Mesothelial cell of epicardium (in vitro differentiated cells): Measurements from ENCODE around the gene CEACAM16. TPM values are rescaled to one million over a fixed set of nuclear protein-coding genes. Genes with fewer than 3 reads are reported as not detected.
A peak's percentile ranks its signal among the peaks of the same experiment; 100 is the strongest.

Source experiments
- DNase-seq, 2 experiments: peaks; one replicate each; pipeline ENCODE4 v3.0.0; 2021; ENCODE audit warnings: low spot score in 2 of 2; ENCODE audit not compliant: unreplicated experiment in 2 of 2
- H3K27ac Mint-ChIP-seq: 2 replicates; pipeline ENCODE4 v1.8.0; 2021; ENCODE audit warnings: mixed read lengths
- H3K27me3 Mint-ChIP-seq: 2 replicates; pipeline ENCODE4 v1.8.0; 2021; ENCODE audit warnings: low read depth, mixed read lengths
- H3K36me3 Mint-ChIP-seq: 2 replicates; pipeline ENCODE4 v1.8.0; 2021; ENCODE audit warnings: mixed read lengths
- H3K4me1 Mint-ChIP-seq: 2 replicates; pipeline ENCODE4 v1.8.0; 2021; ENCODE audit warnings: mixed read lengths
- H3K4me3 Mint-ChIP-seq: 2 replicates; pipeline ENCODE4 v1.8.0; 2021; ENCODE audit warnings: mild to moderate bottlenecking, moderate library complexity, mixed read lengths
- H3K9me3 Mint-ChIP-seq: 2 replicates; pipeline ENCODE4 v1.8.0; 2021; ENCODE audit warnings: mixed read lengths
- total RNA-seq: library from RNA; stranded (reverse); gene quantifications from 3 replicates; pipeline ENCODE4 v1.2.1, GENCODE V29; 2021
- TF ChIP-seq, protein P1 (sequence below): fragments of 200-600 bp; sonication (generic); IDR thresholded peaks from one replicate; pipeline ENCODE4 v1.5.0; 2021; ENCODE audit warnings: antibody characterized with exemption; ENCODE audit not compliant: unreplicated experiment

The CEACAM16 gene
- total RNA-seq, 1 donor from 2014 or later: not detected

DNA sequence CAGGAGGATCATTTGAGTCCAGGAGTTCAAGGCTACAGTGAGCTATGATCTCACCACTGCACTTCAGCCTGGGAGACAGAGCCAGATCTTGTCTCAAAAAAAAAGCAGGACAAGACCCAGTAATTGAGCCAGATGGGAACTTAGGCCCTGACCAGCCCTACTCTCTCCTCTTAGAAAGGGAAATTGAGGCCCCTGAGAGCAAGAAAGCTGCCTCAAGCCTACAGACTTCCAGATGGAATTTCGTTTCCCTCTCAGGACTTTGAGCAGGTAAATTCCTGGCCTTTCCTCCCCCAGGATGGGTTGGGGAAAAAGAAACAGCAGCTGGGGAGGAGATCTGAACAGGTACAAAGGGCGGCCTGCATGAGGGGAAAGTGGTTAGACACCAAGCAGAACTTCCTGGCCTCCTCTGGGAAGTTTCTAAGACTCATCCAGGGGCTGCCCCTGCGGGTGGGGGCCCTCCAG, 46.0 kb downstream of the CEACAM16 start:
- no peak for DNase-seq
- H3K36me3 Mint-ChIP-seq: no peaks in the 10 kb centered on the region
- TF ChIP-seq, protein P1, sequence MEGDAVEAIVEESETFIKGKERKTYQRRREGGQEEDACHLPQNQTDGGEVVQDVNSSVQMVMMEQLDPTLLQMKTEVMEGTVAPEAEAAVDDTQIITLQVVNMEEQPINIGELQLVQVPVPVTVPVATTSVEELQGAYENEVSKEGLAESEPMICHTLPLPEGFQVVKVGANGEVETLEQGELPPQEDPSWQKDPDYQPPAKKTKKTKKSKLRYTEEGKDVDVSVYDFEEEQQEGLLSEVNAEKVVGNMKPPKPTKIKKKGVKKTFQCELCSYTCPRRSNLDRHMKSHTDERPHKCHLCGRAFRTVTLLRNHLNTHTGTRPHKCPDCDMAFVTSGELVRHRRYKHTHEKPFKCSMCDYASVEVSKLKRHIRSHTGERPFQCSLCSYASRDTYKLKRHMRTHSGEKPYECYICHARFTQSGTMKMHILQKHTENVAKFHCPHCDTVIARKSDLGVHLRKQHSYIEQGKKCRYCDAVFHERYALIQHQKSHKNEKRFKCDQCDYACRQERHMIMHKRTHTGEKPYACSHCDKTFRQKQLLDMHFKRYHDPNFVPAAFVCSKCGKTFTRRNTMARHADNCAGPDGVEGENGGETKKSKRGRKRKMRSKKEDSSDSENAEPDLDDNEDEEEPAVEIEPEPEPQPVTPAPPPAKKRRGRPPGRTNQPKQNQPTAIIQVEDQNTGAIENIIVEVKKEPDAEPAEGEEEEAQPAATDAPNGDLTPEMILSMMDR: no peak
- no peak overlapping the region for H3K4me3 Mint-ChIP-seq
- H3K9me3 Mint-ChIP-seq: no peaks in the 10 kb centered on the region
- no peak overlapping the region for H3K27ac Mint-ChIP-seq
- H3K4me1 Mint-ChIP-seq: peaks cover 41% of the 10 kb centered on the region
- H3K27me3 Mint-ChIP-seq: peaks cover 4% of the 10 kb centered on the region

DNA sequence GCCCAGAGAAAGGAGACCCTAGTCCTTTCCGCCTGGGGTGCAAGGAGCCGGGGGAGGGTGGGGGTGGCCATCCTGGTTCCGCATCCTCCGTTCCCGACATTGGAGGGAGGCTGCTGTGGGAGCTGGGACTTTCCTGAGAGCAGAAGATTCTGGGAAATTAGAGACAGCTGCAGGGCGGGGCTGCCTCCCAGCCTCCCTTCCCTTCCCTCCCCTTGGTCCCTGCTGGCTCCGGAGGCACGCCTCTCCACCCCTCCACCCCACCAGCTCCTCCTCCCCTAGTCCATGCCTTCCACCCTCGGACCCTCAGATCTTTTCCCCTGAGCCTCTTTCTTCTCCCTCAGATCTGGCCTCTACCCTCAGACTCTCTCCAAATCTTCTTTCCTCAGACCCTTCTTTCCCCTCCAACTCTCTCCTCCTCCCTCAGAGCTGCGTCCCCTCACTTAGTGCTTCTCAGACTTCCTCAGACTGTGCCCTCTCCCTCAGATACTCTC, 46.4 kb downstream of the CEACAM16 start:
- Mint-ChIP-seq H3K4me1 (peaks cover 42% of the 10 kb centered on the region), H3K36me3 (no peaks in the 10 kb centered on the region), H3K9me3 (no peaks in the 10 kb centered on the region), H3K4me3 (peak overlapping the region; percentile 30), H3K27ac (peak overlapping the region; percentile 43), H3K27me3 (peaks cover 4% of the 10 kb centered on the region)
- TF ChIP-seq, protein P1: no peak
- DNase-seq: no peak

DNA sequence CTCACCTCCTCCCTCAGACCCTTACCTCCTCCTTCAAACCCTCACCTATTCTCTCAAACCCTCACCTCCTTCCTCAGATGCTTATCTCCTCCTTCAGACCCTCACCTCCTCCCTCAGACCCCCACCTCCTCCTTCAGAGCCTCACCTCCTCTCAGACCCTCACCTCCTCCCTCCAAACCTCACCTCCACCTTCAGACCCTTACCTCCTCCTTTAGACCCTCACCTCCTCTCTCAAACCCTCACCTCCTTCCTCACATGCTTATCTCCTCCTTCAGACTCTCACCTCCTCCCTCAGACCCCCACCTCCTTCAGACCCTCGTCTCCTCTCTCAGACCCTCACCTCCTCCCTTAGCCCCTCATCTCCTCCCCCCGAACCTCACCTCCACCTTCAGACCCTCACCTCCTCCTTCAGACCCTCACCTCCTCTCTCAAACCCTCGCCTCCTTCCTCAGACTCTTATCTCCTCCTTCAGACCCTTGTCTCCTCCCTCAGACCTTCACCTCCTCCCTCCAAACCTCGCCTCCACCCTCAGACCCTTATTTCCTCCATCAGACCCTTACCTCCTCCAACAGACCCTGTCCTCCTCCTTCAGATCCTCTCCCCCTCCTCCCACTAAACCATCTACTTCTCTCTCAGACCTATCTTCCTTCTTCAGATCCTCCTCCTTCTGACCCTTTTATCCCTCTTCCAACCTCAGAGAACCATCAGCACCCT, 47.1 kb downstream of the CEACAM16 start:
- Mint-ChIP-seq H3K27me3 (peaks cover 4% of the 10 kb centered on the region), H3K4me3 (peak overlapping the region; percentile 50), H3K36me3 (peaks cover 3% of the 10 kb centered on the region), H3K9me3 (no peaks in the 10 kb centered on the region), H3K4me1 (peaks cover 46% of the 10 kb centered on the region), H3K27ac (peak overlapping the region; percentile 71)
- DNase-seq: no peak
- TF ChIP-seq, protein P1: no peak

DNA sequence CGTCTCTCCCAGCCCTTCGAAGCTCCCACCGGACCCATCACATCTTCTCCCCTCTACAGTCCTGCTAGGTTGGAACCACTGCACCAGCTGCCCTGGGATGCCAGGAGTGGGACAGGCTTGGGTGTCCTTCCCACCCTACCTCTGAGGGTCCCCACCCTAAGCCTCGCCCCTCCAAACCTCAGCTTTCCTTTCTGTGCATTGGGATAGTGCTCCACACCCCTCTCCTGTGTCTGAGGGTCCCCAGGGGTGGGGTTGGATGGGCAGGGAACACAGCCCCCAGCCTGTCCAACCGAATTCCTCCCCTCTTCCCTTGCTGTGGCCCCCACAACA, 47.6 kb downstream of the CEACAM16 start:
- peak overlapping the region; percentile 81 for H3K4me3 Mint-ChIP-seq
- DNase-seq: no peak
- H3K27ac Mint-ChIP-seq: peak overlapping the region; percentile 71
- TF ChIP-seq, protein P1: no peak
- no peaks in the 10 kb centered on the region for H3K9me3 Mint-ChIP-seq
- H3K27me3 Mint-ChIP-seq: peaks cover 4% of the 10 kb centered on the region
- H3K4me1 Mint-ChIP-seq: peaks cover 43% of the 10 kb centered on the region
- peaks cover 3% of the 10 kb centered on the region for H3K36me3 Mint-ChIP-seq

DNA sequence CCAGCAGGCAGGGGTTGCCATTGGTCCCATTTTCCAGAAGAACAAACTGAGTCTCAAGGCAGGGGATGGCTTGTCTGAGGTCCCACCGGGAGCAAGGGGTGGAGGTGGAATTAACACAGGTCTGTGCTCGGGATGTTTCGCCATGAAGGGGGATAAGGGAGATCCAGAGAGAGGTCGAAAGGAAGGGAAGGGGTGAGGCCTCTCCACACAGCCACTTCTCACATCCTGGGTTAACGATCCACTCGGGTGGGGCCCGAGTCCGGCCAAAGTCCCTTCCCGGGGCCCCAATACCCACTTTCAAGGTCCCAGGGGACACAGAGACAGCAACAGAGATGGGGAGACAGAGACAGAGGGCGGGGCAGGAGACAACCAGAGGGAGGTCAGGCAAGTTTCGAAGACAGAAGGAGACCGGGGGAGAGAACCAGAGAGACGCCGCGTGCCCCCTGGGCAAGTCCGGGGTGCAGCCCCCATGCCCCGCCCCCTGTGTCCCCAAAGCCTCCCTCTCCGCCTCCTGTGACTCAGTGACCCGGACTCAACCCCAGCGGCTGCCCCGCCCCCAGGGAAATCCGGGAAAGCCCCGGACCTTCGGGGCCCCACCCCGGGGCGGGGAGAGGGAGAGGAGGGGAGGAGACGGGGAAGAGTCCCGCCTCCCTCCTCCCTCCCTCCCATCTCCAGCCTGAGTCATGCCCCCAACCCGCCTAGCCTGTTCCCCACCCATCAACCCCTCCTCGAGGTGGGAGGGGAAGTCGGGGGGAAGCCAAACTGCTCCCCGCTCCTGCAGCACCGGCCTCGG, 48.2 kb downstream of the CEACAM16 start:
- peak; percentile 75 to 79 for DNase-seq
- peaks cover 4% of the 10 kb centered on the region for H3K27me3 Mint-ChIP-seq
- H3K4me3 Mint-ChIP-seq: peak overlapping the region; percentile 81
- peaks cover 38% of the 10 kb centered on the region for H3K4me1 Mint-ChIP-seq
- H3K9me3 Mint-ChIP-seq: no peaks in the 10 kb centered on the region
- TF ChIP-seq, protein P1: no peak
- peak overlapping the region; percentile 96 for H3K27ac Mint-ChIP-seq
- H3K36me3 Mint-ChIP-seq: peaks cover 3% of the 10 kb centered on the region
